Keratinocyte (primary cell): Measurements from ENCODE around the gene TRAF2. TPM values are rescaled to one million over a fixed set of nuclear protein-coding genes. Genes with fewer than 3 reads are reported as not detected.
A peak's percentile ranks its signal among the peaks of the same experiment; 100 is the strongest.
"Not testable (repeated sequence)": the region's sequence is repeated elsewhere in the genome, so short reads cannot be mapped to it uniquely, and the experiment has no call there.

ENCODE experiments used
- DNase-seq: peaks from one replicate; pipeline ENCODE4 v3.0.0-alpha.2; 2011; ENCODE audit warnings: low read depth, missing footprints, low spot score
- FAIRE-seq: peaks from 2 replicates; lab custom pipeline; 2011; peaks lifted over from hg19 to GRCh38; lab: Jason Lieb, UNC
- H2AFZ ChIP-seq: 2 replicates; pipeline ENCODE4 v1.6.0; 2012; ENCODE audit warnings: low read length, control low read depth, inconsistent platforms; ENCODE audit not compliant: control insufficient read depth
- H3K27ac ChIP-seq: 2 replicates; pipeline ENCODE4 v1.5.1; 2011; ENCODE audit warnings: low read length; ENCODE audit not compliant: control insufficient read depth, insufficient read depth
- H3K27me3 ChIP-seq: 3 replicates; pipeline ENCODE4 v1.6.0; 2011; ENCODE audit warnings: low read length; ENCODE audit not compliant: control insufficient read depth, insufficient read depth; ENCODE audit errors: extremely low read depth
- H3K36me3 ChIP-seq, 2 experiments: 2 replicates in 1 of 2; 3 replicates in 1 of 2; pipeline ENCODE4 v1.5.1; 2011; ENCODE audit warnings: low read length in 2 of 2, mild to moderate bottlenecking in 1 of 2; ENCODE audit not compliant: control insufficient read depth in 2 of 2, insufficient read depth in 2 of 2; ENCODE audit errors: extremely low read depth in 1 of 2
- H3K4me1 ChIP-seq: 3 replicates; pipeline ENCODE4 v1.5.1; 2011; ENCODE audit warnings: low read length; ENCODE audit not compliant: control insufficient read depth, insufficient read depth; ENCODE audit errors: extremely low read depth
- H3K4me2 ChIP-seq: 3 replicates; pipeline ENCODE4 v1.6.0; 2011; ENCODE audit warnings: low read depth, low read length; ENCODE audit not compliant: control insufficient read depth, insufficient read depth; ENCODE audit errors: extremely low read depth
- H3K4me3 ChIP-seq, 3 experiments: fragments of 200-600 bp in 1 of 3; sonication (generic) in 1 of 3; 2 replicates in 2 of 3; 3 replicates in 1 of 3; pipeline ENCODE4 v1.5.1; 2011 to 2016; ENCODE audit warnings: low read length in 3 of 3, mild to moderate bottlenecking in 3 of 3, control low read depth in 2 of 3, inconsistent platforms in 1 of 3, low read depth in 1 of 3, mixed read lengths in 1 of 3, mixed run types in 1 of 3, moderate library complexity in 1 of 3; ENCODE audit not compliant: control insufficient read depth in 2 of 3, insufficient read depth in 2 of 3; ENCODE audit errors: extremely low read depth in 1 of 3
- H3K79me2 ChIP-seq: 2 replicates; pipeline ENCODE4 v1.6.0; 2012; ENCODE audit warnings: low read length; ENCODE audit not compliant: control insufficient read depth, insufficient read depth
- H3K9ac ChIP-seq: 3 replicates; pipeline ENCODE4 v1.6.0; 2011; ENCODE audit warnings: low read length; ENCODE audit not compliant: control insufficient read depth, insufficient read depth; ENCODE audit errors: extremely low read depth
- H3K9me1 ChIP-seq: 3 replicates; pipeline ENCODE4 v1.6.0; 2011; ENCODE audit warnings: low read length; ENCODE audit not compliant: control insufficient read depth, insufficient read depth; ENCODE audit errors: extremely low read depth
- H3K9me3 ChIP-seq: 2 replicates; pipeline ENCODE4 v1.5.1; 2012; ENCODE audit warnings: low read depth, low read length; ENCODE audit not compliant: control insufficient read depth
- H4K20me1 ChIP-seq: 3 replicates; pipeline ENCODE4 v1.6.0; 2011; ENCODE audit warnings: low read length; ENCODE audit not compliant: control insufficient read depth, insufficient read depth; ENCODE audit errors: extremely low read depth
- CTCF ChIP-seq, 3 experiments: IDR thresholded peaks in 1 of 3; conservative IDR thresholded peaks in 1 of 3; optimal IDR thresholded peaks in 1 of 3; 2 replicates in 2 of 3; 3 replicates in 1 of 3; pipeline versions ENCODE3 to v1.5.1; 2011; ENCODE audit warnings: low read length in 3 of 3, mild to moderate bottlenecking in 3 of 3, moderate library complexity in 2 of 3, control low read depth in 1 of 3, inconsistent platforms in 1 of 3; ENCODE audit not compliant: insufficient read depth in 2 of 3; ENCODE audit errors: extremely low read depth in 1 of 3
- EZH2 ChIP-seq: IDR thresholded peaks from one replicate; pipeline ENCODE4 v1.6.1; 2012; ENCODE audit warnings: inconsistent platforms, mild to moderate bottlenecking, low read length, moderate library complexity
- dilution Hi-C: fragments of 300-500 bp; cut with MboI; formaldehyde crosslinking; loops from one replicate; pipeline ENCODE4 v1.7.0; 2020; ENCODE audit warnings: low sequenced_read_pairs; ENCODE audit not compliant: extremely low pct_ligation_motif_present
- polyA plus RNA-seq, 5 experiments: library from polyadenylated mRNA; depleted of rRNA in 3 of 5; stranded (reverse) in 3 of 5; stranded (forward) in 1 of 5; unstranded in 1 of 5; fragments of >200 nt; gene quantifications; 1 replicate in 1 of 5; 2 replicates in 3 of 5; 3 replicates in 1 of 5; pipeline versions ENCODE4 v1.2.1 to v1.2.3, GENCODE V29; 2011 to 2012; ENCODE audit warnings: missing spikeins in 2 of 5, low read depth in 1 of 5, low replicate concordance in 1 of 5

Gene TRAF2
- polyA plus RNA-seq, 1 donor (not counting 4 experiments of a cell fraction or from before 2014, with no cell fraction given) = 9.9 TPM

GRCh38 chr9:136843801-136844740 lies 42.2 kb upstream of the TRAF2 start:
- H3K4me2 ChIP-seq, DNase-seq, H3K4me3 ChIP-seq, H3K79me2 ChIP-seq, FAIRE-seq, H4K20me1 ChIP-seq, H3K9me1 ChIP-seq, H3K27ac ChIP-seq, H3K9ac ChIP-seq, H3K4me1 ChIP-seq, H3K9me3 ChIP-seq, H3K36me3 ChIP-seq, dilution Hi-C loops, H2AFZ ChIP-seq: not testable (repeated sequence)
- peaks cover 43% of the 10 kb centered on the region for H3K27me3 ChIP-seq
- TF ChIP-seq CTCF (optimal IDR thresholded peaks at IDR 0.05 in 1 of 3, IDR thresholded peaks at IDR 0.05 in 1 of 3, conservative IDR thresholded peaks at IDR 0.05 in 1 of 3; ENCODE audit: extremely low read depth in 1 of 3, insufficient read depth in 2 of 3, low read length in 3 of 3) = peak in 2 of 3 experiments; percentile 14 to 64

DNA sequence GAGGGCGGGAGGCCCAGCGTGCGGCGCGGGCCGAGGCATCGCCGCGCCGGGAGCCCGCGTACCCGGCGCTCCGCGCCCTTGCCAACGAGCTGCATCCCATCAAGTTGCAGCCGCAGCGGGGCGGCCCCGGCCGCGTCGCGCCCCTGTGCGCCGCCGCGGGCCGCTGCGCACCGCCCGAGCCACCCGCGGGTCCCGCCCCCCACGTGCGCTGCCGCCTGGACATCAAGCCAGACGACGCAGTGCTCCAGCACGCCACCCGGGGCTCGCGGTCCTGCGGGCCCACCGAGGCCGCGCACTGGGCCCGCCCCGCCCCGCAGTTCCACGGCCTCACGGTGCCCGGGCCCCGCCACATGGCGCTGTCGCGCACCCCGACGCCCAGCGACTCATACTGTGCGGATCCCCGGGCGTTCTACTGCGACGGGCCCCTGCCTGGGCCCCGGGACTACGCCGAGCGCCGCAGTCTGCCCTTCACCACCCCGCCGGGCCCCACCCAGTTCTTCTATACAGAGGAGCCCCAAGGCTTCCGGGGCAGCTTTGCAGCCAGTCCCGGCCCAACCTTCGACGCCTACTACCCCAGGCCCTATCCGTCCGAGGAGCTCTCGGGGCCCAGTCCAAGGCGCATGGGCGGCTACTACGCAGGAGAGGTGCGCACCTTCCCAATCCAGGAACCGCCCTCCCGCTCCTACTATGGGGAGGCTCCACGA lies 41.4 kb upstream of the TRAF2 start:
- dilution Hi-C loops = no loop called here
- H3K27me3 ChIP-seq = peaks cover 43% of the 10 kb centered on the region
- H3K4me3 ChIP-seq = no peak overlapping the region
- no peak for FAIRE-seq
- no peak overlapping the region for H2AFZ ChIP-seq
- H4K20me1 ChIP-seq = peaks cover 3% of the 10 kb centered on the region
- TF ChIP-seq EZH2 (peak; percentile 73), CTCF (optimal IDR thresholded peaks at IDR 0.05 in 1 of 3, IDR thresholded peaks at IDR 0.05 in 1 of 3, conservative IDR thresholded peaks at IDR 0.05 in 1 of 3; ENCODE audit: extremely low read depth in 1 of 3, insufficient read depth in 2 of 3, low read length in 3 of 3) (no peak)
- H3K79me2 ChIP-seq = peaks cover 3% of the 10 kb centered on the region
- H3K36me3 ChIP-seq = peaks cover 0 to 7% of the 10 kb centered on the region in 2 experiments
- no peak overlapping the region for H3K9ac ChIP-seq
- no peaks in the 10 kb centered on the region for H3K9me1 ChIP-seq
- H3K4me2 ChIP-seq = no peak overlapping the region
- no peak overlapping the region for H3K27ac ChIP-seq
- peaks cover 12% of the 10 kb centered on the region for H3K4me1 ChIP-seq
- no peak for DNase-seq
- no peaks in the 10 kb centered on the region for H3K9me3 ChIP-seq
